PC-9 (cell line): ENCODE results near the gene USE1. TPM values are rescaled to one million over a fixed set of nuclear protein-coding genes. Genes with fewer than 3 reads are reported as not detected.

Source experiments
- BruUV-seq: library from RNA; stranded (reverse); fragments of 400-500 nt; replicated peaks from 2 replicates; lab custom pipeline; 2021; lab: Mats Ljungman, UMichigan
- CTCF ChIA-PET: fragments of 300-600 bp; sonication (Branson Sonifier 250); formaldehyde crosslinking; loops from one replicate; lab custom pipeline; 2022; ENCODE audit warnings: antibody characterized with exemption; lab: Charles Lee
- POLR2A ChIA-PET: fragments of 300-600 bp; sonication (Branson Sonifier 250); formaldehyde crosslinking; loops from one replicate; lab custom pipeline; 2022; ENCODE audit warnings: antibody characterized with exemption; ENCODE audit not compliant: unreplicated experiment; lab: Charles Lee
- DNase-seq, 2 experiments: peaks; one replicate each; pipeline versions ENCODE4 v3.0.0 to v3.0.0-alpha.2; 2015 to 2022; ENCODE audit warnings: mixed read lengths in 1 of 2
- H2AFZ ChIP-seq: fragments of 200-600 bp; sonication (generic); 2 replicates; pipeline ENCODE4 v1.8.1; 2017; ENCODE audit warnings: antibody characterized with exemption
- H3F3A ChIP-seq: fragments of 200-600 bp; sonication (generic); 2 replicates; pipeline ENCODE4 v1.8.1; 2017; ENCODE audit warnings: antibody characterized with exemption, mild to moderate bottlenecking, low read depth; ENCODE audit not compliant: insufficient read depth
- H3K27ac ChIP-seq: fragments of 200-600 bp; sonication (generic); 2 replicates; pipeline ENCODE4 v1.6.1; 2016; ENCODE audit warnings: mixed run types
- H3K27me3 ChIP-seq: fragments of 200-600 bp; sonication (generic); 2 replicates; pipeline ENCODE4 v1.6.1; 2016; ENCODE audit warnings: low read depth, mixed run types; ENCODE audit not compliant: insufficient read depth
- H3K36me3 ChIP-seq: fragments of 200-600 bp; sonication (generic); 2 replicates; pipeline ENCODE4 v1.6.1; 2016; ENCODE audit warnings: low read depth, mixed run types
- H3K4me1 ChIP-seq: fragments of 200-600 bp; sonication (generic); replicated peaks from 2 replicates; pipeline ENCODE4 v1.6.1; 2016; ENCODE audit warnings: mixed run types; ENCODE audit not compliant: insufficient read depth
- H3K4me2 ChIP-seq: fragments of 200-600 bp; sonication (generic); 2 replicates; pipeline ENCODE4 v1.6.1; 2017; ENCODE audit warnings: mixed run types
- H3K4me3 ChIP-seq: fragments of 200-600 bp; sonication (generic); 2 replicates; pipeline ENCODE4 v1.6.1; 2016; ENCODE audit warnings: mixed run types
- H3K79me2 ChIP-seq: fragments of 200-600 bp; sonication (generic); 2 replicates; pipeline ENCODE4 v1.6.1; 2017; ENCODE audit warnings: low read depth, mixed run types
- H3K9me2 ChIP-seq: fragments of 200-600 bp; sonication (generic); 2 replicates; pipeline ENCODE4 v1.8.1; 2017; ENCODE audit warnings: mild to moderate bottlenecking; ENCODE audit not compliant: insufficient read depth
- H3K9me3 ChIP-seq: fragments of 200-600 bp; sonication (generic); 2 replicates; pipeline ENCODE4 v1.8.1; 2016; ENCODE audit warnings: low read depth; ENCODE audit not compliant: insufficient read depth
- H4K20me1 ChIP-seq: fragments of 200-600 bp; sonication (generic); 2 replicates; pipeline ENCODE4 v1.8.1; 2017; ENCODE audit not compliant: insufficient read depth
- EZH2 ChIP-seq: fragments of 200-600 bp; sonication (generic); IDR thresholded peaks from 2 replicates; pipeline ENCODE4 v1.8.0; 2017; ENCODE audit warnings: antibody characterized with exemption, low read depth
- intact Hi-C: fragments of 100-400 bp; cut with micrococcal nuclease; formaldehyde crosslinking; loops from one replicate; pipeline ENCODE4 v1.10.0; 2022; ENCODE audit not compliant: unreplicated experiment
- total RNA-seq: library from RNA; stranded (reverse); gene quantifications from 2 replicates; pipeline ENCODE4 v1.2.3, GENCODE V29; 2021
- TF ChIP-seq, protein P1 (sequence below): fragments of 200-600 bp; sonication (generic); conservative IDR thresholded peaks from 2 replicates; pipeline ENCODE4 v1.6.1; 2017; ENCODE audit warnings: mixed run types, antibody characterized with exemption, mild to moderate bottlenecking, moderate library complexity

Gene USE1
- total RNA-seq, 1 experiment from 2014 or later, result 19.8 TPM

DNA sequence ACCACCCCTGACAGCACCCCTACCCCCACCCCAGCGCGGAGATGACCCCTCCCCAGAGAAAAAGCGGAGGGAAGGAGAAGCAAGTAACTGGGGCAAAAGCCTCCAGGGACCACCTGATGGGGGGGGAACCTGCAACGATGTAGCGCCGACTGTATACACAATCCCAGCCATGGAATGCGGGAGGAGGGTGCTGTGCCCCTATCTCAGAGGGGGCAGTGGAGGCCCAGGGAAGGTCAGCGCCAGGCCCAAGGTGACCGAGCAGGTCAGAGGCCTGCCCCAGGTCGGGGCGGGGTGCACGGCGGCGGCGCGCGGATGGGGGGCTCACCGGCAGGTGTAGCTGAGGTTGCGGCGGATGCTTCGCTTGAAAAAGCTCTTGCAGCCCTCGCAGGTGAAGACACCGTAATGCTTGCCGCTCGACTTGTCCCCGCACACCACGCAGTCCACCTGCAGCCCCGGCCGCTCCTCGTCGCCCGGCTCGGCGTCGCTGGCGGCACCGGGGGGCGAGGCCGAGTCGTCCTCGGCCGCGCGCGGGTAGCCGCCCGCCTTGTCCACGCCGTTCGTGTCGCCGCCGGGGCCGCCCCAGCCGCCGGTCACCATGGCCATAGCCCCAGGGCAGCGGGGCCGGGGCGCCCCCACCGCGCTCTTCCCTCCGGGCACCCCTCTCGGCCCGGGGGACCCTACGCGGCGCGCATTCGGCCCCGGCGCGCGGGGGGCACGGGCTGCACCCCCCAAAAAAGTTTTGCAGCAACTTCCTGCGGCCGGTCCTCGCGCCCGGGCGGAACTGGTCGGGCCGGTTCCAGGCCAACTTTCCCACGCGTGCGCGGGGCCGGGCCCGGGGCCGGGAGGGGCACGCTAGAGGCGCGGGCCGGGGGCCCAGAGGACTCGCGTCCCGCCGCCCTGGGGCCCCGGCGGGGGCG lies 29.7 kb downstream of the USE1 start:
- Histone ChIP-seq H3K9me2 (no peaks in the 10 kb centered on the region), H2AFZ (peak overlapping the region; percentile 63; the same call in 1 of the 2 replicates), H3K4me2 (peak overlapping the region; percentile 89), H3K4me3 (peak overlapping the region; percentile 82), H3K27me3 (no peaks in the 10 kb centered on the region), H4K20me1 (peaks cover 36% of the 10 kb centered on the region), H3K9me3 (no peaks in the 10 kb centered on the region), H3K36me3 (0 out of 2 replicates have a peak, but pooled peaks cover 5% of the 10 kb centered on the region), H3K4me1 (peaks cover 69% of the 10 kb centered on the region), H3K79me2 (peaks cover 58% of the 10 kb centered on the region), H3F3A (peaks cover 42% of the 10 kb centered on the region), H3K27ac (peak overlapping the region; percentile 47)
- BruUV-seq, result no TSS peak
- no peak for TF ChIP-seq EZH2
- TF ChIP-seq, protein P1, sequence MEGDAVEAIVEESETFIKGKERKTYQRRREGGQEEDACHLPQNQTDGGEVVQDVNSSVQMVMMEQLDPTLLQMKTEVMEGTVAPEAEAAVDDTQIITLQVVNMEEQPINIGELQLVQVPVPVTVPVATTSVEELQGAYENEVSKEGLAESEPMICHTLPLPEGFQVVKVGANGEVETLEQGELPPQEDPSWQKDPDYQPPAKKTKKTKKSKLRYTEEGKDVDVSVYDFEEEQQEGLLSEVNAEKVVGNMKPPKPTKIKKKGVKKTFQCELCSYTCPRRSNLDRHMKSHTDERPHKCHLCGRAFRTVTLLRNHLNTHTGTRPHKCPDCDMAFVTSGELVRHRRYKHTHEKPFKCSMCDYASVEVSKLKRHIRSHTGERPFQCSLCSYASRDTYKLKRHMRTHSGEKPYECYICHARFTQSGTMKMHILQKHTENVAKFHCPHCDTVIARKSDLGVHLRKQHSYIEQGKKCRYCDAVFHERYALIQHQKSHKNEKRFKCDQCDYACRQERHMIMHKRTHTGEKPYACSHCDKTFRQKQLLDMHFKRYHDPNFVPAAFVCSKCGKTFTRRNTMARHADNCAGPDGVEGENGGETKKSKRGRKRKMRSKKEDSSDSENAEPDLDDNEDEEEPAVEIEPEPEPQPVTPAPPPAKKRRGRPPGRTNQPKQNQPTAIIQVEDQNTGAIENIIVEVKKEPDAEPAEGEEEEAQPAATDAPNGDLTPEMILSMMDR, result no peak
- peak; percentile 34 to 53 for DNase-seq
- ChIA-PET POLR2A (interaction anchor here (0.6 kb wide), 1 partner anchor 16 kb away, joined by 6 read pairs; no protein-coding TSS in a partner anchor), CTCF (no interaction called here)
- intact Hi-C loops, result no loop called here

DNA sequence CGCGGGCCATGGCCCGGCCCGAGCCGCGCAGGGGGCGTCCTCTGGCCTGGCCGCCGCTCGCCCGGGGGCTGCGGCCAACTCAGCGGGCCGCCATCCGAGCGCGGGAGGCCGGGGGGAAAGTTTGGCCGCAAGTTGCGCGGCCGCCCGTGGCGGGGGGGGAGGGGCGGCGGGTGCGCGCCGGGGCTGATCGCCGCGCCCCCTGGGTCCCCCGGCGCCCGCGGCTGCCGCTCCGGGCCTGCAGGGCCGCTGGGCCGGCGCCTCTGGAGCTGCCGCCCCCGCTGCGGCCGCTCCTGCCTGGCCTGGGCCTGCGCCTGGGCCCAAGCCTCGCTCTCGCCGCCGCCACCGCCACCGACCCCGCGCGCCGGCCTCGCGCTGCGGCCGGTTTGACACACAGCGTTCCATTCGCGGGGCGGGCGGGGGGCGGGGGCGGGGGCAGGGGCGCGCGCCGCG lies 30.4 kb downstream of the USE1 start, which contains the start of gene NR2F6:
Gene NR2F6, minus strand, starts transcription at position 385 of the 450 bp plus-strand sequence. CDS start 699 bp downstream, outside the sequence.
- intact Hi-C loops, result no loop called here
- Histone ChIP-seq H3K9me3 (no peaks in the 10 kb centered on the region), H3F3A (peaks cover 40% of the 10 kb centered on the region), H3K27me3 (no peaks in the 10 kb centered on the region), H3K4me3 (peak within 1 kb of the TSS; percentile 82), H3K9me2 (no peaks in the 10 kb centered on the region), H2AFZ (peak within 1 kb of the TSS; percentile 41; the same call in 1 of the 2 replicates), H3K36me3 (0 out of 2 replicates have a peak, but pooled peaks cover 5% of the 10 kb centered on the region), H3K4me2 (peak within 1 kb of the TSS; percentile 89), H3K4me1 (peaks cover 67% of the 10 kb centered on the region), H3K79me2 (peaks cover 51% of the 10 kb centered on the region), H3K27ac (peak within 1 kb of the TSS; percentile 95), H4K20me1 (peaks cover 33% of the 10 kb centered on the region)
- ChIA-PET CTCF (no interaction called here), POLR2A (no interaction called here)
- BruUV-seq, result no TSS peak
- TF ChIP-seq, protein P1, result no peak
- no peak for TF ChIP-seq EZH2
- DNase-seq, result no peak

DNA sequence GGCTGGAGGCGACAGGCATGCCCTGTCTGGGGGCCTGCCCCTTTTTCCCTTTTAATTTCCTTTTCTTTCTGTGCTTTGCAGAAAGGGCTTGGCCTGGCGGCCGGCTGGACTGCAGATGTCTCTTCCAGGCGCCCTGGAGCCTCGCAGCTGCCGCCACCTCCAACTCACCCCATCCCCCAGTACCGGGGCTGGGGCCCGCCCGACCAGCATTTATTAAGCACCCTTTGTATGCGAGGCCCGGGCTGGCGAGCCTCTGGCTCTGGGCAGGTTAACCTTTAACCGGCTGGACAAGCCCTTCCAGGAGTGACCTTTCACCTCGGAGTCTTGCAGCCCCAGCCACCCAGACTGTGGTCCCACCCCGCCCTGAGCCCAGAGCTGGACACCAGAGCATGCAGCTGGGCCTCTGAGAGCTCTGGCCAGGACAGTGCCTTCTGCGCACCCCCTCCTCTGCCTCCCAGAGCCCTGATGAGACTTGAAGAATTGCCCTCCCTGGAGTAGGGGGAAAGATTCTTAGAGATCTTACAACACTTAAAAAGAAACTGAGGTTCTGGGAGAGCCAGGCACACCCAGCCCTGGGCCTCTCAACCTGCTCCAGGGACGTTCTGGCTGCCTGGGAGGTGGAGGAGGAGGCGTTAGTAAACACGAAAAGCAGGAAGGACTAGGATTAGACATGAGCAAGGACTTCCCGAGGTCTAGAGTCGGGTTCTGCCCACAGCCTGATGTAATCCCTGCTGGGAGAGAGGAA lies 31.7 kb downstream of the USE1 start:
- peaks cover 54% of the 10 kb centered on the region for H3K4me1 ChIP-seq
- H3K27ac ChIP-seq, result peak overlapping the region; percentile 95
- H3F3A ChIP-seq, result peaks cover 37% of the 10 kb centered on the region
- ChIA-PET POLR2A (interaction anchor here (0.5 kb wide), 1 partner anchor 21 kb away, joined by 3 read pairs; the partner anchor contains the start of gene OCEL1), CTCF (no interaction called here)
- peak in 1 of 2 experiments; percentile 53 for DNase-seq
- H4K20me1 ChIP-seq, result peaks cover 20% of the 10 kb centered on the region
- peaks cover 38% of the 10 kb centered on the region for H3K79me2 ChIP-seq
- H3K9me3 ChIP-seq, result no peaks in the 10 kb centered on the region
- no peaks in the 10 kb centered on the region for H3K27me3 ChIP-seq
- no peaks in the 10 kb centered on the region for H3K9me2 ChIP-seq
- H3K4me2 ChIP-seq, result peak overlapping the region; percentile 86
- peak overlapping the region; percentile 41; the same call in 1 of the 2 replicates for H2AFZ ChIP-seq
- peak overlapping the region; percentile 61; the same call in 1 of the 2 replicates for H3K4me3 ChIP-seq
- intact Hi-C loops, result loop anchor here (1.0 to 2.0 kb wide), 2 partner anchors 14 to 20 kb away; partner anchors contain the start of gene BABAM1
- BruUV-seq, result TSS peak; percentile 49
- TF ChIP-seq, protein P1, result no peak
- TF ChIP-seq EZH2, result no peak
- no peaks in the 10 kb centered on the region for H3K36me3 ChIP-seq
